HepG2 (cell line): Measurements from ENCODE around the gene GEMIN4. TPM values are rescaled to one million over a fixed set of nuclear protein-coding genes. Genes with fewer than 3 reads are reported as not detected.

Experiments
- ATF5 ChIP-seq: sonication (generic); formaldehyde crosslinking; IDR thresholded peaks from 2 replicates; pipeline ENCODE4 v1.4.0; 2020; ENCODE audit warnings: mild to moderate bottlenecking, low read depth, missing genetic modification reagents
- ATF6 ChIP-seq: sonication (generic); formaldehyde crosslinking; conservative IDR thresholded peaks from 2 replicates; pipeline ENCODE4 v1.4.0; 2020; ENCODE audit warnings: missing genetic modification reagents
- CREB1 ChIP-seq, 2 experiments: fragments of 450-650 bp in 1 of 2; IDR thresholded peaks; 2 replicates each; pipeline ENCODE4 v1.6.1; 2016 to 2017; ENCODE audit warnings: control low read depth in 1 of 2, mild to moderate bottlenecking in 1 of 2, missing compliant biosample characterization in 1 of 2, missing genetic modification characterization in 1 of 2
- HES4 ChIP-seq: sonication (generic); formaldehyde crosslinking; IDR thresholded peaks from 2 replicates; pipeline ENCODE4 v1.9.0; 2021; ENCODE audit warnings: mild to moderate bottlenecking, missing genetic modification reagents, borderline replicate concordance
- HOXA5 ChIP-seq: sonication (generic); formaldehyde crosslinking; IDR thresholded peaks from 2 replicates; pipeline ENCODE4 v1.4.0; 2020; ENCODE audit warnings: missing genetic modification reagents
- JDP2 ChIP-seq: sonication (generic); formaldehyde crosslinking; IDR thresholded peaks from 2 replicates; pipeline ENCODE4 v1.8.1; 2022; ENCODE audit warnings: missing genetic modification reagents, borderline replicate concordance
- KDM2A ChIP-seq: sonication (generic); formaldehyde crosslinking; IDR thresholded peaks from 2 replicates; pipeline ENCODE4 v1.4.0; 2020; ENCODE audit warnings: low read depth, missing genetic modification reagents, borderline replicate concordance
- KLF15 ChIP-seq: sonication (generic); formaldehyde crosslinking; IDR thresholded peaks from 2 replicates; pipeline ENCODE4 v1.8.1; 2023; ENCODE audit warnings: borderline replicate concordance, mild to moderate bottlenecking, inconsistent platforms, missing genetic modification reagents, mixed read lengths
- KLF6 ChIP-seq: IDR thresholded peaks from 2 replicates; pipeline ENCODE4 v1.8.0; 2016; ENCODE audit warnings: missing biosample characterization, missing genetic modification reagents
- MLXIP ChIP-seq: sonication (generic); formaldehyde crosslinking; IDR thresholded peaks from 2 replicates; pipeline ENCODE4 v1.9.0; 2021; ENCODE audit warnings: missing genetic modification reagents, borderline replicate concordance
- NFIB ChIP-seq: sonication (generic); formaldehyde crosslinking; IDR thresholded peaks from 2 replicates; pipeline ENCODE4 v1.9.0; 2021; ENCODE audit warnings: missing genetic modification reagents, mild to moderate bottlenecking, borderline replicate concordance
- PCBP2 ChIP-seq: fragments of 200-400 bp; formaldehyde crosslinking; optimal IDR thresholded peaks from 2 replicates; pipeline ENCODE3; 2018; ENCODE audit warnings: low read length, low read depth; ENCODE audit not compliant: poor library complexity, severe bottlenecking
- SIN3A ChIP-seq: IDR thresholded peaks from 2 replicates; pipeline ENCODE4 v1.6.1; 2011; ENCODE audit warnings: low read depth, mild to moderate bottlenecking, control low read depth, low read length, borderline replicate concordance
- SMAD9 ChIP-seq: sonication (generic); formaldehyde crosslinking; IDR thresholded peaks from 2 replicates; pipeline ENCODE4 v1.5.1; 2020; ENCODE audit warnings: mild to moderate bottlenecking, missing genetic modification reagents
- U2AF1 ChIP-seq: fragments of 200-400 bp; formaldehyde crosslinking; optimal IDR thresholded peaks from 2 replicates; pipeline ENCODE3; 2017; ENCODE audit warnings: mild to moderate bottlenecking, low read depth, low read length
- ZFYVE20 ChIP-seq: sonication (generic); formaldehyde crosslinking; IDR thresholded peaks from 2 replicates; pipeline ENCODE4 v1.8.0; 2023; ENCODE audit warnings: low read depth, mild to moderate bottlenecking, moderate library complexity, missing genetic modification reagents, borderline replicate concordance
- ZNF331 ChIP-seq: sonication (generic); formaldehyde crosslinking; IDR thresholded peaks from 2 replicates; pipeline ENCODE4 v1.4.0; 2020; ENCODE audit warnings: missing genetic modification reagents
- ZNF367 ChIP-seq: sonication (generic); formaldehyde crosslinking; IDR thresholded peaks from 2 replicates; pipeline ENCODE4 v1.4.0; 2020; ENCODE audit warnings: missing genetic modification reagents, borderline replicate concordance
- ZNF563 ChIP-seq: sonication (generic); formaldehyde crosslinking; IDR thresholded peaks from 2 replicates; pipeline ENCODE4 v1.8.0; 2022; ENCODE audit warnings: mild to moderate bottlenecking, moderate library complexity, missing genetic modification reagents
- ZNF678 ChIP-seq: sonication (generic); formaldehyde crosslinking; IDR thresholded peaks from 2 replicates; pipeline ENCODE4 v1.4.0; 2020; ENCODE audit warnings: mild to moderate bottlenecking, missing genetic modification reagents
- ZNF709 ChIP-seq: sonication (generic); formaldehyde crosslinking; IDR thresholded peaks from 2 replicates; pipeline ENCODE4 v1.5.0; 2020; ENCODE audit warnings: mild to moderate bottlenecking, missing genetic modification reagents
- ZNF746 ChIP-seq: sonication (generic); formaldehyde crosslinking; IDR thresholded peaks from 2 replicates; pipeline ENCODE4 v1.8.0; 2022; ENCODE audit warnings: mild to moderate bottlenecking, missing genetic modification reagents
- ZNF850 ChIP-seq: sonication (generic); formaldehyde crosslinking; conservative IDR thresholded peaks from 2 replicates; pipeline ENCODE4 v1.9.0; 2021; ENCODE audit warnings: mild to moderate bottlenecking, missing genetic modification reagents
- polyA plus RNA-seq, 8 experiments: library from polyadenylated mRNA; depleted of rRNA in 3 of 8; stranded (reverse) in 7 of 8; unstranded in 1 of 8; fragments of >200 nt; fragmentation: Illumina TruSeq in 4 of 8; extraction: Trizol in 4 of 8; gene quantifications; 2 replicates each; pipeline versions ENCODE4 v1.2.1 to v1.2.3, GENCODE V29; 2011 to 2016; ENCODE audit warnings: low read depth in 4 of 8, missing spikeins in 1 of 8, mixed read lengths in 1 of 8; ENCODE audit not compliant: insufficient read depth in 1 of 8
- total RNA-seq, 5 experiments: library from RNA; depleted of rRNA; stranded (reverse); fragments of >200 nt; fragmentation: Illumina TruSeq; extraction: Trizol; gene quantifications; 2 replicates each; pipeline ENCODE4 v1.2.3, GENCODE V29; 2016; ENCODE audit warnings: low read depth in 1 of 5
- TF ChIP-seq, protein P1 (sequence below): sonication (generic); formaldehyde crosslinking; IDR thresholded peaks from 2 replicates; pipeline ENCODE4 v1.8.1; 2023; ENCODE audit warnings: mild to moderate bottlenecking, missing genetic modification reagents, borderline replicate concordance

The GEMIN4 gene
- total and polyA plus RNA-seq, 2 of the 13 experiments (the other 11 are each of a cell fraction or from before 2014, with no cell fraction given) = 10.8 to 22.7 TPM

DNA sequence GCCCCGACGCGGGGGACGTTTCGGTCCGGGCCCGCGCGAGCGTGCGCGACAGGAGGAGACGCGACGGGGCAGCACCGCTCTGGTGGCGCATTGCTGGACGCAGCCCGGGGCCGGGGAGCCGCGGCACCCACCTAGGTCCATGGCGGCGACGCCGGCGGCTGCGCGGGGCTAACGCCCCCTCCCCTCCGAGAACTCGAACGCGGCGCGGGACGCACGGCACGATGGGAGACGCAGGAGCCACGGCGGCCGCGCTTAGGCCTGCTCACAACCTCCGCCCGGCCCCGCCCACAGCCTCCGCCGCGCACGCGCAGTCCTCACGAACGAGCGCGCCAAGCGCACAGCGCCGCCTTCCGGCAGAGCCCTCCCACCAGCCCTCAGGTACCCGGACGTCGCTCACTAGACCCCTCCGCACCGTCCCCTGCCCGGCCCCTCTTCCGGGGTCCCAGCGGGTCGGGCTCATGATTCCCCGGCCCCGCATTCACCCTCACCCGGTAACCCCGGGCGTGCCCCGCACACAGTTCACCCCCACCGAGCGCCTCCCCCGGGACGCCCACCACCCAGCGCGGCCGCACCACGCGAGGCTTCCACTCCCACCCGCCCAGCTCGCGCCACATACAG lies at the start of gene GEMIN4 (continued):
- TF ChIP-seq ZNF367 (CRISPR knock-in tag) (no peak), ATF6 (CRISPR knock-in tag) (no peak), KLF15 (CRISPR knock-in tag) (no peak), ZNF850 (CRISPR knock-in tag) (no peak), PCBP2 (no peak), NFIB (CRISPR knock-in tag) (no peak), ZNF563 (CRISPR knock-in tag) (peak; percentile 73; the same call in 1 of the 2 replicates), JDP2 (no peak), ZNF331 (CRISPR knock-in tag) (peak; percentile 50; the same call in 1 of the 2 replicates), ZNF709 (CRISPR knock-in tag) (peak; percentile 26; the same call in 1 of the 2 replicates), ZNF678 (CRISPR knock-in tag) (no peak), CREB1 (IDR thresholded peaks at IDR 0.05) (no peak), CREB1 (CRISPR knock-in tag; IDR thresholded peaks at IDR 0.05) (no peak), ZFYVE20 (no peak), SIN3A (peak; percentile 80; the same call in 1 of the 2 replicates), U2AF1 (no peak), ZNF746 (CRISPR knock-in tag) (no peak), SMAD9 (CRISPR knock-in tag) (no peak), MLXIP (CRISPR knock-in tag) (no peak), KLF6 (peak; percentile 33; the same call in 1 of the 2 replicates), ATF5 (no peak; the same call in 1 of the 2 replicates), HES4 (CRISPR knock-in tag) (no peak), HOXA5 (peak; percentile 31; the same call in 1 of the 2 replicates), KDM2A (CRISPR knock-in tag) (peak; percentile 80; the same call in 1 of the 2 replicates)
- TF ChIP-seq, protein P1, sequence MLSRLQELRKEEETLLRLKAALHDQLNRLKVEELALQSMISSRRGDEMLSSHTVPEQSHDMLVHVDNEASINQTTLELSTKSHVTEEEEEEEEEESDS (CRISPR knock-in tag) = 0 out of 2 replicates have a peak, but pooled peaks have one; percentile 66
